HG02885 (cell line): Measurements from ENCODE around the gene RNU1-4.
"Not testable (repeated sequence)": the region's sequence is repeated elsewhere in the genome, so short reads cannot be mapped to it uniquely, and the experiment has no call there.

Experiments used
- ATAC-seq: cut with Tn5 transposase; IDR thresholded peaks from one replicate; pipeline ENCODE4 v1.9.1; 2021; ENCODE audit warnings: mild to moderate bottlenecking; ENCODE audit not compliant: unreplicated experiment, poor library complexity

Gene RNU1-4

DNA sequence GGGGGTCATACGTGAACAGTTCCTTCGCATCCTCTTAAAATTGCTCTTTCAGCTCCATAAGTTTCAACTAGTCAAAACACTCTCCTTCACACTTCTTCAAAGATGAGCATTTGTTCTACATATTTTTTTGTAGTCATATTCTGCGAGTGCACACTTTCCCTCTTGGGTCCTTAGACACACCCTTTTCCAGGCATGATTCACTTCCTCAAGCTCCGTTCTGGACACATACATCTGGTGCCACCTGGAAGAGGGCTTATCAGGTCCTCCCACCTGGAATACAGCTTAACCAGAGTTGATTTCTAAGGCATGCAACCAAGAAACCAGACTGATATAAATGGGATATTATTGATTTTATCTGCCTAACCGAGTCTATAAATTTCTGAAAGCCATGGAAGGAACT, 47.4 kb downstream of the RNU1-4 start:
- not testable (repeated sequence) for ATAC-seq
